ENCODE results near the gene DAW1.
"Not testable (repeated sequence)": the region's sequence is repeated elsewhere in the genome, so short reads cannot be mapped to it uniquely, and the experiment has no call there.

The DAW1 gene

DNA sequence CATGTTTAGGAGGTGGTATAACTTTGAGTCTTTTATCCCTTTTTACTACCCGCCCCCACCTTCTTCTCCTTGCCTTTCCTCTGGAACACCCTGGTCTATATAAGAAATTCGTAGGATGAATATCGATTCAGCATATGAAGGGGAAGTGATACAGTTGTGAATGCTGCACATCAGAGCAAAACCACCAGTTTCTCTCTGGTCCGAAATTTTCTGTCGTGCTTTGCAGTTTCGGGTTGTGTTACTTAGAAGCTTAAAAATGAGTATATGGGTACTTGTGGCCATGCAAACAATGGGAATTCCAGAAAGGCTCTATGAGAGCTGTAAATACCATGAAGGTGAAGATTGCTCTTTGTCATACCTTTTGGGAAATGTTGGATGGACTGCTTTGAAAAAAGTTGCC lies 60.6 kb downstream of the DAW1 start:
- no peak for DNase-seq

DNA sequence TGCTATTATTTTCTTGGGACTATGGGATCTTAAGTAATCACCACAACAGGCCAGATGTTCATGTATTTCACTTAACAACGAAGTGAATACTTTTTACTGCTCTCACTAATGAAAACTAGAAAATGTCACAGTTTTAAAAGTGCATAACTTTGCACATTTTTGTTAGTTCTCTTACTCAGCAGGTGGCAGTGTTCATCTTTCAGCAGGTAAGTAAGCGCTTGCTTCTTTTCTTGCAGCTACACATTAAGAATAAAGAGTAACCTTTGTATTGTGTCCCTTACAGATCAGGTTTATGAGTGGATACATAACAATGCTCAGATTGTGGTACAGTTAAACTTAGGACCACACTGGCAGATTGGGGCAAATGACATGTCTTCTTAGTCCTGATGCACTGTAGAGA lies 61.0 kb downstream of the DAW1 start:
- DNase-seq: no peak

DNA sequence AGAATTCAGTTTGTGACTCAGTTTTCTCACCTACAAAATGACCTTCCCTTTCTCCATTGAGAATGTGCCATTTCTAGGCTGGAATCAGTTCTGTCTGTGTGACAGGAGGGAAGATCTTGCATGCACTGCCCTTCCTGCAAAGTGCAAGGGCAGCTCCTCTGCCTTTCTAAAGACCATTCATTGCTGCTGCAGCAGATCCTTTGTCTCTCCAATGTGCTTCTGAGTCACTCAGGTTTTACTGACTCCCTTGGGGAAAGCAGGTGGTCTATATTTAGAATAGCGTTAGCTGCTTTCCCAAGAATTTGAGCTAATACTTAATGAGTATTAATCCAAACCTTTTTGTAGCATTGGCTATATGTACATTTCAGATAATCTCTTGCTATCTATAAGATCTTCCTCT lies 62.5 kb downstream of the DAW1 start:
- no peak for DNase-seq

DNA sequence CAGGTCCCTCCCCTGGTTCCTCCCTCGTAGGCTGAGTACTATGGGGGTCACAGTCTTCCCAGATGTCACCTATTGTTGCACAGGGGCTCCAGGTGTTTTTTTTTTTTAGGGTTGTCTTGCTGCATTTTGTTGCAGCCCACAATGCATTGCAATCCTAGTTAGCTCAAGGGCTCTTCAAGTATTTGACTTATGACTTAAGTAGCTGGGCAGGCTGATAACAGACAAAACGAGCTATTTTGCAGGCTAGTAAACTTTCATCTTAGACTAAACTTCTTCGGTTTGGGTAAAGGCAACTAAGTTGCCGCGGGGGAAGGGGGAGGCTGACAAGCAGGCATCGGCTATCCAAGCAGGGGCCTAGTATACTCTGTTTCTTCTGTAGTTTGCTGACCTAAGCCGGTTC lies 64.8 kb downstream of the DAW1 start:
- DNase-seq: not testable (repeated sequence)

DNA sequence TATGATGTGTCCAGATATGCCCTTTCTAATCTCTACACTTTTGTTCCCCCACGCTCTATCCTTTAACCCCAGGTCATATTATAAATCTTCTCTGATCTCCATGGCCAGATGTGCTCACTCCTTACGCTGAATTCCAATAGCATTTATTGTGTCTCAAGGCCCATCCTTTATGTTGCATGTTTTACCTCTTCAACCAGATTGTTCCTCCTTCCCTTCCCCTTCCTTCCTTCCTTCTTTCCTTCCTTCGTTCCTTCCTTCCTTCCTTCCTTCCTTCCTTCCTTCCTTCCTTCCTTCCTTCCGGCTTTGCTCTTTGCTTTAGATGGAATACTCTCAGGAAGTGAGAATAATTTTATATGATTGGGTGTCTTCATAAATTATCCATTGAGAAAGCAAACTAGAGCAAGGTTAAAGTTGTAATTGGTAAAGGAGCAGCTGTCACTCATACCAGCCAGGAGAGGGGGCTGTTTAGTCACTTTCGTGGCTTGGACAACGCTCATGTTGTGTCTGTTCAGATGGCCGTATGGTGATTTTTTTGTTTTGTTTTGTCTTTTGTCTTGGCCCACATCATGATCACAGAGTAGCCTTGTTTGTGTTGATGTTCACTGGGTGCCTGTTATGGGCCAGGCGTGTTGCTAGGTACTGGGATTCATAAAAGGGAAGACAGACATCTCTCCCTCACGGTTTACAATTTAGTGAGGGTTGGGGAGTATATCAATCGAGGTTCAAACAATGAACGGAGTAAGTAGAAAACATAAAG lies 68.0 kb downstream of the DAW1 start:
- no peak for DNase-seq

DNA sequence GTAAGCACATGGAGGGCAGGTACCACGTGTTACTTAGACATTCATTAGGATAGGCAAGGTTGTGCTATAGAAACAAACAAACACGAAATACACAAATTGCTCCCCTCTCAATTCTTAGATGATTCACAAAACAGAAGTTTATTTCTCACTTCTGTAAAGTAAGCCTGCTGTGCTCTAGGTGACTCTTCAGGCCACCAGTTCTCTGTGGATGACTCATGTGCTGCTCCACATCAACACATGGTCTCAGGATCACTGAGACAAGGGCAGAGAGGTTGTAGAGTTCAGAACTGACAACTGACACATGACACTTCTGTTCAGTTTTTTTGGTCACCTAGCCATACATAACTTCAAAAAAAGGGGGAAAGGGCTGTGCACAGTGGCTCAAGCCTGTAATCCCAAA lies 70.6 kb downstream of the DAW1 start:
- no peak for DNase-seq

DNA sequence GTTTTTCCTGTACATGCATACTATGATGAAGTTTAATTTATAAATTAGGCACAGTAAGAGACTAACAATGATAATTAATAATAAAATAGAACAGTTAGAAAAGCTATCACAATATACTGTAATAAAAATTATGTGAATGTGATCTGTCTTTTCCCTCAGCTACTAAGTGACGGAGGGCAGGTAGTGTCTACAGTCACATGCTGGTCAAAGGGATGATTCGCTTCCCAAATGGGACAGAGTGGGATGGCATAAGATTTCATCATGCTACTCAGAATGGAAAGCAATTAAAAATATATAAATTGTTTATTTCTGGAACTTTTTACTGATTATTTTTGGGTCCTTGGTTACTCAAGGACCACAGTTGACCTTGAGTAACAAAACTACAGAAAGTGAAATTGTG lies 71.5 kb downstream of the DAW1 start:
- DNase-seq: no peak

DNA sequence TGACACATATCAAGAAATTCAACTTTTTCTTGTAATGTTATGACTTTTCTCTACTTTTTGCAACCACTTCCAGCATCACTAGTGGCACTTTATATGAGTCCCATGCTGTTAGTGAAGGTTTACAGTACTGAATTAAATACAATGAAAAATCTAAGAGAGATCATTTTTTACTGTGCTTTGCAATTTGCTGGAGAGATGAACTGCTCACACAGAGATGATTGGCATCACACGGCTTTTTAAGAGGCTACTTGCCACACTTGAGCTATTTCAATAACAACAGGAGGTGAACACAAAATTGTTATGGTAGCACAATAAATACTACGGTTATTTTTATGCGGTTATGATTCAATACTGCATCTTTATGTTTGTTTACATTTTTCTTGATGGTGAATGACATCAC lies 88.9 kb downstream of the DAW1 start:
- no peak for DNase-seq

DNA sequence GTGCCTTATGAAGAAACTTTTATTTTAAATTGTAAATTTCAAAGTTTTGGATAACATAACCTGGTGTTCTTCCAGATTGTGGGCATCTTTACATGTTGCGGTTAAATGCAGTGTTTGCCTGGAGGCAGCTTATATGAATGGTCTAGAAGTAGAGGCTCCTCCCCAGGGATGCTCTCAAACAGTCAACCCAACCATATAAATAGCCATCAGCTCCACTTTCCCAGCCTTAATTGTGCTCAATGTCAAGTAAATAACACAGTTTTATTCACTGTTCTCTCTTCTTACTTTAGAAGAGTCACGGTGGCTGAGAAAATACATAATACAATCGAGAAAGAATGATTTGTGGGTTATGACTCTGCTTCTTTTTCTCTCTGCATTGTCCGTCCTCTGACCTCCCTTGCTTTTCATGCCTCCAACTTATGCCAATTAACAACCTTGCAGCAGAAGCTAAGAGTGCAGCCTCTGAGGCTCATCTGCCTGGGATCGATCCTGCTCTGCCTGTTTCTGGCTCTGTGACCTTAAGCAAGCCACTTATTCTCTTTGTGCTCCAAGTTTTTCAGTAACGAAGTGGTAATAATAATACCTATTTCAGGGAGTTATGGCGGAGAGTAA lies 100.3 kb downstream of the DAW1 start:
- DNase-seq: no peak

DNA sequence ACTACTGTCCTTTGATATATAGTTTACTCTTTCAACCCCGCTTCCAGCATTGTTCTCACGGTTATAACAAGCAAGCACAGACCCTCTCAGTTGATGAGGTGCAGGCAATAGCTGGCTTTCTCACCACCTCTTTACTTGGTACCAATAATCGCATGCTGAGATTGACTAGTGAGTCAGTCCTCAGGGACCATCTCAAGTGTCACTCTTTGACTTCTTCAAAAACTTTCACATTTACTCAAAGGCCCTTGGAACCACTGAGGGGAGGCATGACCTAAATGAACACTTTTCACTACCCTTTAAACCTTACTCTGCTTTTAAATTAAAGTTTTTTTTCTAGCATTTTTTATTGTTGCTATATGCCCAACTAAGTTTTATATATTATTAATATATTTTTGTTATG lies 101.8 kb downstream of the DAW1 start:
- DNase-seq: no peak
